ENCODE measurements around the gene MKRN1.
"Not testable (repeated sequence)": the region's sequence is repeated elsewhere in the genome, so short reads cannot be mapped to it uniquely, and the experiment has no call there.

GRCh38 chr7:140497807-140498206, 18.5 kb upstream of the MKRN1 start:
- TF ChIP-seq CTCF (IDR thresholded peaks at IDR 0.05); FOXJ3 (CRISPR knock-in tag; IDR thresholded peaks at IDR 0.05; ENCODE audit: borderline replicate concordance); HMGA2 (CRISPR knock-in tag; IDR thresholded peaks at IDR 0.05); CBFB (CRISPR knock-in tag; IDR thresholded peaks at IDR 0.05; ENCODE audit: low read depth); ZNF532 (CRISPR knock-in tag; IDR thresholded peaks at IDR 0.05; ENCODE audit: borderline replicate concordance); USF2 (CRISPR knock-in tag; IDR thresholded peaks at IDR 0.05); JUN (CRISPR knock-in tag; IDR thresholded peaks at IDR 0.05): not testable (repeated sequence)
